Naive B cell (primary cell): ENCODE measurements around the gene EXT2. TPM values are rescaled to one million over a fixed set of nuclear protein-coding genes. Genes with fewer than 3 reads are reported as not detected.

ENCODE experiments used
- ATAC-seq, 2 donors: fragments of 150-1000 bp; cut with Tn5 transposase; 2 replicates each; pipeline ENCODE4 v1.10.0; 2021; ENCODE audit warnings: low read depth in 2 of 2, mild to moderate bottlenecking in 2 of 2, moderate library complexity in 2 of 2
- DNase-seq: peaks from one replicate; pipeline ENCODE4 v3.0.0; 2022
- H3K27ac Mint-ChIP-seq, 6 donors: one replicate each; pipeline ENCODE4 v1.8.0; 2020 to 2022; ENCODE audit warnings: mild to moderate bottlenecking in 6 of 6, mixed read lengths in 6 of 6, moderate library complexity in 5 of 6, inconsistent platforms in 2 of 6
- H3K27me3 Mint-ChIP-seq, 3 donors: one replicate each; pipeline ENCODE4 v1.8.0; 2021 to 2022; ENCODE audit warnings: mixed read lengths in 3 of 3, mild to moderate bottlenecking in 1 of 3
- H3K36me3 Mint-ChIP-seq, 2 donors: one replicate each; pipeline ENCODE4 v1.8.0; 2020 to 2022; ENCODE audit warnings: mixed read lengths in 2 of 2, inconsistent platforms in 1 of 2, mild to moderate bottlenecking in 1 of 2
- H3K4me1 Mint-ChIP-seq, 3 donors: one replicate each; pipeline ENCODE4 v1.8.0; 2020 to 2022; ENCODE audit warnings: mixed read lengths in 3 of 3, inconsistent platforms in 1 of 3, mild to moderate bottlenecking in 1 of 3, moderate library complexity in 1 of 3
- H3K4me3 Mint-ChIP-seq, 8 donors: one replicate each; pipeline ENCODE4 v1.8.0; 2020 to 2022; ENCODE audit warnings: mild to moderate bottlenecking in 8 of 8, mixed read lengths in 8 of 8, moderate library complexity in 8 of 8, inconsistent platforms in 2 of 8
- H3K9me3 Mint-ChIP-seq, 7 donors: one replicate each; pipeline ENCODE4 v1.8.0; 2020 to 2022; ENCODE audit warnings: mixed read lengths in 7 of 7, mild to moderate bottlenecking in 5 of 7, inconsistent platforms in 2 of 7, moderate library complexity in 1 of 7
- polyA plus RNA-seq, 6 donors: library from polyadenylated mRNA; unstranded; fragments of 300-500 nt; fragmentation: Illumina TruSeq; gene quantifications; one replicate each; pipeline ENCODE4 v1.2.3, GENCODE V29; 2021; ENCODE audit warnings: low read depth in 6 of 6

EXT2 gene
- polyA plus RNA-seq, 6 donors from 2014 or later = 26.5 to 34.1 (median 29.7) TPM

GRCh38 chr11:44285756-44286155 lies 190.3 kb downstream of the EXT2 start:
- Mint-ChIP-seq H3K27ac (no peak overlapping the region), H3K4me3 (no peak overlapping the region), H3K4me1 (peaks cover 3 to 4% (median 4%) of the 10 kb centered on the region in 3 donors), H3K36me3 (no peaks in the 10 kb centered on the region), H3K9me3 (no peaks in the 10 kb centered on the region), H3K27me3 (peaks cover 20 to 42% (median 24%) of the 10 kb centered on the region in 3 donors)
- DNase-seq = no peak
- no peak for ATAC-seq

- H3K4me3 Mint-ChIP-seq = no peak overlapping the region
- no peaks in the 10 kb centered on the region for H3K36me3 Mint-ChIP-seq
- ATAC-seq (peak; percentile 61 to 73), DNase-seq (peak; percentile 58)
- H3K27ac Mint-ChIP-seq = peak overlapping the region in 1 of 6 donors; percentile 43
- peaks cover 22 to 42% (median 24%) of the 10 kb centered on the region in 3 donors for H3K27me3 Mint-ChIP-seq
- H3K4me1 Mint-ChIP-seq = peaks cover 3 to 4% (median 4%) of the 10 kb centered on the region in 3 donors
- no peaks in the 10 kb centered on the region for H3K9me3 Mint-ChIP-seq
Measured at GRCh38 chr11:44286268-44286880, 190.9 kb downstream of the EXT2 start.

DNA sequence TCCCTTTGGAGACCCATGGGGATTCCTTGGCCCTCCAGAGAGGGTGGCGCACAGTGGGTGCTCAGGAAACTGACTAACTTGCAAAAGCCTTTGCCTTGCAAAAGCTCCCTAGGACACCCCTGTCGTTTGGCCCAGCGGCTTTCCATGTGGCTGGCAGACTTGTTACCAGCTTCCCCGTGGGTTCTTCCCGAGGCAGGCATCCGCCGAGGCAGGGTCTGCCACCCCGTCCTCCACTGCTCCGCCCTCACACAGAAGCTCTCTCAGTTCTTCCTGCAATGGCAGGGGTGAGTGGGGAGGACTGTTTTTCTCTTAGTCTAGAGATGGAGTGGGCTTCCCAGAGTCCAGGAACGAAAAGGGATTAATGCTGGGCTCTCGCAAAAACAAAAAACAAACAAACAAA lies 191.4 kb downstream of the EXT2 start:
- no peak overlapping the region for H3K27ac Mint-ChIP-seq
- no peak overlapping the region for H3K4me3 Mint-ChIP-seq
- ATAC-seq (no peak), DNase-seq (no peak)
- peaks cover 3 to 4% (median 4%) of the 10 kb centered on the region in 3 donors for H3K4me1 Mint-ChIP-seq
- H3K27me3 Mint-ChIP-seq = peaks cover 22 to 44% (median 24%) of the 10 kb centered on the region in 3 donors
- no peaks in the 10 kb centered on the region for H3K9me3 Mint-ChIP-seq
- H3K36me3 Mint-ChIP-seq = no peaks in the 10 kb centered on the region

DNA sequence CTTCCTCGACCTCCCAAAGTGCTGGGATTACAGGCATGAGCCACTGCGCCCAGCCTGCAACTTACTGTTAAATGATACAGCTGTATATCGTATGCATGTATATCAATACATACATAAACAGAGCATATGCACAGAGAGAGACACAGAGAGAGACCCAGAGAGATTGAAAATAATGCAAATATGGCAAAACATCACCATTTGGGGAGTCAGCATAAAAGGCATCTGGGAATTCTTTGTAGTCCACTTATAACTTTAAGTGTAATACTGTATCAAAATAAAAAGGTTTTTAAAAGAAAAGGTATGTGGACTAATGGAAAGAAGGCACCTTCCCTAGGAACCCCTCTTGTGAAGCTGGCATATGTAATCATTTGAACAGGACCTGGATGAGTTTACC lies 192.7 kb downstream of the EXT2 start:
- no peak overlapping the region for H3K4me3 Mint-ChIP-seq
- no peaks in the 10 kb centered on the region for H3K9me3 Mint-ChIP-seq
- DNase-seq = no peak
- no peak for ATAC-seq
- peaks cover 18 to 50% (median 31%) of the 10 kb centered on the region in 3 donors for H3K27me3 Mint-ChIP-seq
- peaks cover 3 to 4% (median 4%) of the 10 kb centered on the region in 3 donors for H3K4me1 Mint-ChIP-seq
- no peak overlapping the region for H3K27ac Mint-ChIP-seq
- H3K36me3 Mint-ChIP-seq = no peaks in the 10 kb centered on the region

DNA sequence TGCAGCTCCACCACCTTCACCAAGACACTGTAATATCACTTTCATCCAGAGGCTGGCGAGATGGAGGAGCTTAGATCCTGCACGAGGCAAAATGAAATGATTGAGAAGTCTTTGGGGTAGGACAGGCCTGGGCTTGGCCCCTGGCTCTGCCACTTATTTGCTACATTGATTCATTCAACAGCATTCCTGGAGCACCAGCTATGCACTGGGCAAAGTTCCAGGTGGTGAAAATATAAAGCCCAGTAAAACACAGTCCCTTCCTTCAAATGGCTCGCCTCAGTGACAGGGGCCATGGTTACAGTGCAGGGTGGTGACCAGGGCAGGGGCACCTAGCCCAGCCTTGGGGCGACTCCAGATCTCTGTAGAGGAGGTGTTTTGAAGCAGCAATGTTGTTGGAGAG lies 194.7 kb downstream of the EXT2 start:
- H3K4me1 Mint-ChIP-seq = peaks cover 3 to 4% (median 4%) of the 10 kb centered on the region in 3 donors
- H3K36me3 Mint-ChIP-seq = no peaks in the 10 kb centered on the region
- no peaks in the 10 kb centered on the region for H3K9me3 Mint-ChIP-seq
- peaks cover 17 to 61% (median 32%) of the 10 kb centered on the region in 3 donors for H3K27me3 Mint-ChIP-seq
- DNase-seq (no peak), ATAC-seq (no peak)
- H3K27ac Mint-ChIP-seq = no peak overlapping the region
- H3K4me3 Mint-ChIP-seq = no peak overlapping the region

Other genes with a start within 250 kb of the EXT2 start
- 10 to 100 TPM; 15.3 to 40.4 (median 33.5) TPM for gene ALKBH3, start 214.8 kb upstream of the EXT2 start, polyA plus RNA-seq
- under 1 TPM in 1 of 6 donors, not detected in 5; 0.69 TPM for gene C11orf96, start 153.0 kb upstream of the EXT2 start, polyA plus RNA-seq
- gene ACCSL, start 47.7 kb upstream of the EXT2 start, polyA plus RNA-seq = not detected
- 1 to 10 TPM; 2.9 to 8.6 (median 5.7) TPM for gene ACCS, start 29.4 kb upstream of the EXT2 start, polyA plus RNA-seq
- gene ALX4, start 214.5 kb downstream of the EXT2 start, polyA plus RNA-seq = not detected